Measurements from ENCODE around the gene BCL6B.
A peak's percentile ranks its signal among the peaks of the same experiment; 100 is the strongest.
"Not testable (repeated sequence)": the region's sequence is repeated elsewhere in the genome, so short reads cannot be mapped to it uniquely, and the experiment has no call there.

Gene BCL6B

GRCh38 chr17:7043497-7044198, 20.8 kb downstream of the BCL6B start, which contains the start of gene SLC16A11:
Gene SLC16A11 (minus strand): TSS chr17:7044092. CDS start chr17:7043513, 579 bp downstream.
- no peak within 1 kb of the TSS for H2AFZ ChIP-seq (ENCODE audit: low read depth, low read length, severe bottlenecking)

GRCh38 chr17:7045492-7046126, 22.8 kb downstream of the BCL6B start:
- no peak overlapping the region for H3K4me2 ChIP-seq (ENCODE audit: low read depth, low read length, poor library complexity, severe bottlenecking)
- H2AFZ ChIP-seq (ENCODE audit: low read depth, low read length, severe bottlenecking): no peak overlapping the region
- no peaks in the 10 kb centered on the region for H3K27me3 ChIP-seq (ENCODE audit: low read length)
- H3K9me3 ChIP-seq (ENCODE audit: insufficient read depth, low read length): no peaks in the 10 kb centered on the region
- no peaks in the 10 kb centered on the region for H3K9me2 ChIP-seq (replicated peaks; ENCODE audit: insufficient read depth, low read length)
- no peaks in the 10 kb centered on the region for H3K36me3 ChIP-seq (ENCODE audit: low read length)
- TF ChIP-seq EZH2phosphoT487 (conservative IDR thresholded peaks at IDR 0.05; ENCODE audit: low read length): no peak
- peak; percentile 54 for TF ChIP-seq CTCF (IDR thresholded peaks at IDR 0.05; ENCODE audit: insufficient read depth, low read length, poor library complexity, severe bottlenecking)
- no peaks in the 10 kb centered on the region for H3F3A ChIP-seq (ENCODE audit: insufficient read depth)
- no peaks in the 10 kb centered on the region for H3K79me2 ChIP-seq (ENCODE audit: insufficient read depth, low read length)
- no peak overlapping the region for H3K9ac ChIP-seq (ENCODE audit: low read length)
- no peak overlapping the region for H3K4me3 ChIP-seq (ENCODE audit: insufficient read depth, low read length, poor library complexity, severe bottlenecking)
- no peak overlapping the region for H3K27ac ChIP-seq (ENCODE audit: low read depth, low read length)
- H4K20me1 ChIP-seq (ENCODE audit: low read depth, low read length): no peaks in the 10 kb centered on the region

More at GRCh38 chr17:7043497-7044198, 20.8 kb downstream of the BCL6B start, which contains the start of gene SLC16A11:
- no peaks in the 10 kb centered on the region for H3K79me2 ChIP-seq (ENCODE audit: insufficient read depth, low read length)
- H3K4me3 ChIP-seq (ENCODE audit: insufficient read depth, low read length, poor library complexity, severe bottlenecking): no peak within 1 kb of the TSS
- no peak within 1 kb of the TSS for H3K9ac ChIP-seq (ENCODE audit: low read length)
- H3K9me2 ChIP-seq (replicated peaks; ENCODE audit: insufficient read depth, low read length): no peaks in the 10 kb centered on the region
- TF ChIP-seq EZH2phosphoT487 (conservative IDR thresholded peaks at IDR 0.05; ENCODE audit: low read length): no peak
- no peak for TF ChIP-seq CTCF (IDR thresholded peaks at IDR 0.05; ENCODE audit: insufficient read depth, low read length, poor library complexity, severe bottlenecking)
- H3K4me2 ChIP-seq (ENCODE audit: low read depth, low read length, poor library complexity, severe bottlenecking): no peak within 1 kb of the TSS
- H3K9me3 ChIP-seq (ENCODE audit: insufficient read depth, low read length): no peaks in the 10 kb centered on the region
- no peak within 1 kb of the TSS for H3K27ac ChIP-seq (ENCODE audit: low read depth, low read length)
- H3K27me3 ChIP-seq (ENCODE audit: low read length): no peaks in the 10 kb centered on the region
- H3K36me3 ChIP-seq (ENCODE audit: low read length): no peaks in the 10 kb centered on the region
- no peaks in the 10 kb centered on the region for H3F3A ChIP-seq (ENCODE audit: insufficient read depth)
- H4K20me1 ChIP-seq (ENCODE audit: low read depth, low read length): no peaks in the 10 kb centered on the region

- H2AFZ ChIP-seq (ENCODE audit: low read depth, low read length, severe bottlenecking): peak overlapping the region; percentile 30
- no peak overlapping the region for H3K4me3 ChIP-seq (ENCODE audit: insufficient read depth, low read length, poor library complexity, severe bottlenecking)
- H3K9me2 ChIP-seq (replicated peaks; ENCODE audit: insufficient read depth, low read length): no peaks in the 10 kb centered on the region
Measured at GRCh38 chr17:7046127-7046724, 23.4 kb downstream of the BCL6B start.

GRCh38 chr17:7046725-7047397, 24.0 kb downstream of the BCL6B start:
- H3K9me2 ChIP-seq (replicated peaks; ENCODE audit: insufficient read depth, low read length); H3K27ac ChIP-seq (ENCODE audit: low read depth, low read length); H3K9ac ChIP-seq (ENCODE audit: low read length); H3K27me3 ChIP-seq (ENCODE audit: low read length); H3K4me2 ChIP-seq (ENCODE audit: low read depth, low read length, poor library complexity, severe bottlenecking); H3K9me3 ChIP-seq (ENCODE audit: insufficient read depth, low read length); H3K4me3 ChIP-seq (ENCODE audit: insufficient read depth, low read length, poor library complexity, severe bottlenecking); H3K36me3 ChIP-seq (ENCODE audit: low read length); H3F3A ChIP-seq (ENCODE audit: insufficient read depth); H4K20me1 ChIP-seq (ENCODE audit: low read depth, low read length); H3K79me2 ChIP-seq (ENCODE audit: insufficient read depth, low read length): not testable (repeated sequence)
- peak overlapping the region; percentile 30 for H2AFZ ChIP-seq (ENCODE audit: low read depth, low read length, severe bottlenecking)

More at GRCh38 chr17:7046127-7046724, 23.4 kb downstream of the BCL6B start:
- Histone ChIP-seq H3K36me3 (ENCODE audit: low read length) (no peaks in the 10 kb centered on the region), H4K20me1 (ENCODE audit: low read depth, low read length) (no peaks in the 10 kb centered on the region), H3K4me2 (ENCODE audit: low read depth, low read length, poor library complexity, severe bottlenecking) (no peak overlapping the region), H3K9ac (ENCODE audit: low read length) (no peak overlapping the region), H3K27me3 (ENCODE audit: low read length) (no peaks in the 10 kb centered on the region), H3K27ac (ENCODE audit: low read depth, low read length) (no peak overlapping the region), H3K9me3 (ENCODE audit: insufficient read depth, low read length) (no peaks in the 10 kb centered on the region), H3K79me2 (ENCODE audit: insufficient read depth, low read length) (no peaks in the 10 kb centered on the region), H3F3A (ENCODE audit: insufficient read depth) (no peaks in the 10 kb centered on the region)
- TF ChIP-seq CTCF (IDR thresholded peaks at IDR 0.05; ENCODE audit: insufficient read depth, low read length, poor library complexity, severe bottlenecking): no peak
- no peak for TF ChIP-seq EZH2phosphoT487 (conservative IDR thresholded peaks at IDR 0.05; ENCODE audit: low read length)
